ENCODE results near the gene PCDHB4.
"Not testable (repeated sequence)": the region's sequence is repeated elsewhere in the genome, so short reads cannot be mapped to it uniquely, and the experiment has no call there.

Gene PCDHB4

DNA sequence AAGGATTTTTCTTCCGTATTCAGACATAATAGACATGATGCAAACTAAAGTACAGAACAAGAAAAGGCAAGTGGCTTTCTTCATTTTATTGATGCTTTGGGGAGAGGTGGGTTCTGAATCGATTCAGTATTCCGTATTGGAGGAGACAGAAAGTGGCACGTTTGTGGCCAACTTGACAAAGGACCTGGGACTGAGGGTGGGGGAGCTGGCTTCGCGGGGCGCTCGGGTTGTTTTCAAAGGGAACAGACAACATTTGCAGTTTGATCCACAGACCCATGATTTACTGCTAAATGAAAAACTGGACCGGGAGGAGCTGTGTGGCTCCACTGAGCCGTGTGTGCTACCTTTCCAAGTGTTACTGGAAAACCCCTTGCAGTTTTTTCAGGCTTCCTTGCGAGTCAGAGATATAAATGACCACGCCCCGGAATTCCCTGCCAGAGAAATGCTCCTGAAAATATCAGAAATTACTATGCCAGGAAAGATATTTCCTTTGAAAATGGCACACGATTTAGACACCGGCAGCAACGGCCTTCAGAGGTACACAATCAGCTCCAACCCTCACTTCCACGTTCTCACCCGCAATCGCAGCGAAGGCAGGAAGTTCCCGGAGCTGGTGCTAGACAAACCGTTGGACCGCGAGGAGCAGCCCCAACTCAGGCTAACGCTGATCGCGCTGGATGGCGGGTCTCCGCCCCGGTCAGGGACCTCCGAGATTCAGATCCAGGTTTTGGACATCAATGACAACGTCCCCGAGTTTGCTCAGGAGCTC, 28.8 kb downstream of the PCDHB4 start:
- DNase-seq (ENCODE audit: low read depth), result no peak

DNA sequence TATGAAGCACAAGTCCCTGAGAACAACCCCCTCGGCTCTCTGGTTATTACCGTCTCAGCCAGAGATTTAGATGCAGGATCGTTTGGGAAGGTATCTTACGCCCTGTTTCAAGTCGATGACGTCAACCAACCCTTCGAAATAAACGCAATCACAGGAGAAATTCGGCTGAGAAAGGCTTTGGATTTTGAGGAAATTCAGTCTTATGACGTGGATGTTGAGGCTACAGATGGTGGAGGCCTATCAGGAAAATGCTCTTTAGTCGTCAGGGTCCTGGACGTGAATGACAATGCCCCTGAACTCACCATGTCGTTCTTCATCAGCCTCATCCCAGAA, 29.3 kb downstream of the PCDHB4 start:
- no peak for DNase-seq (ENCODE audit: low read depth)

DNA sequence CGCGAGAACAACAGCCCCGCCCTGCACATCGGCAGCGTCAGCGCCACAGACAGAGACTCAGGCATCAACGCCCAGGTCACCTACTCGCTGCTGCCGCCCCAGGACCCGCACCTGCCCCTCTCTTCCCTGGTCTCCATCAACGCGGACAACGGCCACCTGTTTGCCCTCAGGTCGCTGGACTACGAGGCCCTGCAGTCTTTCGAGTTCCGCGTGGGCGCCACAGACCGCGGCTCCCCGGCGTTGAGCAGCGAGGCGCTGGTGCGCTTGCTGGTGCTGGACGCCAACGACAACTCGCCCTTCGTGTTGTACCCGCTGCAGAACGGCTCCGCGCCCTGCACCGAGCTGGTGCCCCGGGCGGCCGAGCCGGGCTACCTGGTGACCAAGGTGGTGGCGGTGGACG, 30.0 kb downstream of the PCDHB4 start:
- DNase-seq (ENCODE audit: low read depth), result not testable (repeated sequence)

DNA sequence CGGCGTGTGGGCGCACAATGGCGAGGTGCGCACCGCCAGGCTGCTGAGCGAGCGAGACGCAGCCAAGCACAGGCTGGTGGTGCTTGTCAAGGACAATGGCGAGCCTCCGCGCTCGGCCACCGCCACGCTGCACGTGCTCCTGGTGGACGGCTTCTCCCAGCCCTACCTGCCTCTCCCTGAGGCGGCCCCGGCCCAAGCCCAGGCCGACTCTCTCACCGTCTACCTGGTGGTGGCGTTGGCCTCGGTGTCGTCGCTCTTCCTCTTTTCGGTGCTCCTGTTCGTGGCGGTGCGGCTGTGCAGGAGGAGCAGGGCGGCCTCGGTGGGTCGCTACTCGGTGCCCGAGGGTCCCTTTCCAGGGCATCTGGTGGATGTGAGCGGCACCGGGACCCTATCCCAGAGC, 30.5 kb downstream of the PCDHB4 start:
- not testable (repeated sequence) for DNase-seq (ENCODE audit: low read depth)

DNA sequence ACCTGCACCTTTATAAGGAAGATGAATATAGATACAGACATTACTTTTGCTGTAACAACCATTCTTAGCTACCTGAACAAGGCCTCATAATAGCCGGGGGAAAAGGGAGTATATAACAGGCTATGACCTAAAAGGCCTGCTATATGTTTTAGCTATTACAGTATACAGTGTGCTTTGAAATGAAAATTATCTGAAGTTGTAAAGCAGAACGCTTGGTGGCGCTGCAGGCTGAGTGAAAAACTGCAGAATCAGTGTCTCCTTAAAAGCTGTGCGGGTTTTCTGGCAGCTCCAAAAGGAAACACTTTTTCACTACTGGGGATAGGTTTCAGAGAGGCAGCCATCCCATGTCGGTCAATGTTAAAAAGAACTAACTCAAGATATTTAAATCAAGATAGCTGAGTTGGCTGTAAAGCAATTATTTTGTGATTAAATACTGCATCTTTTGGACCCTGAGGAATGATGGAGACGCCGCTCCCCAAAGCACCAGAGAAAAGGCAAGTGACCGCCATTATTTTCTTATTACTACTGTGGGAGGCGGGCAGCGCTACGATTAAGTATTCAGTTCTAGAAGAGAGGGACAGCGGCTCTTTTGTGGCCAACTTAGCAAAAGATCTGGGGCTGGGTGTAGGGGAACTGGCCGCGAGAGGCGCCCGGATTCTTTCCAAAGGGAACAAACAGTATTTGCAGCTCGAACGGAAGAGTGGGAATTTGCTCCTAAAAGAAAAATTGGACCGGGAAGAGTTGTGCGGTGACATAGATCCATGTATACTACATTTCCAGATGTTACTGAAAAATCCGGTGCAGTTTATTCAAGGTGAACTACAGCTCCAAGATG, 34.1 kb downstream of the PCDHB4 start:
- DNase-seq (ENCODE audit: low read depth), result no peak

DNA sequence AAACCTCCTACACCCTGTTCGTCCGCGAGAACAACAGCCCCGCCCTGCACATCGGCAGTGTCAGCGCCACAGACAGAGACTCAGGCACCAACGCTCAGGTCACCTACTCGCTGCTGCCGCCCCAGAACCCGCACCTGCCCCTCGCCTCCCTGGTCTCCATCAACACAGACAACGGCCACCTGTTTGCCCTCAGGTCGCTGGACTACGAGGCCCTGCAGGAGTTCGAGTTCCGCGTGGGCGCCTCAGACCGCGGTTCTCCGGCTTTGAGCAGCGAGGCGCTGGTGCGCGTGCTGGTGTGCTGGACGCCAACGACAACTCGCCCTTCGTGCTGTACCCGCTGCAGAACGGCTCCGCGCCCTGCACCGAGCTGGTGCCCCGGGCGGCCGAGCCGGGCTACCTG, 35.7 kb downstream of the PCDHB4 start:
- DNase-seq (ENCODE audit: low read depth), result not testable (repeated sequence)

DNA sequence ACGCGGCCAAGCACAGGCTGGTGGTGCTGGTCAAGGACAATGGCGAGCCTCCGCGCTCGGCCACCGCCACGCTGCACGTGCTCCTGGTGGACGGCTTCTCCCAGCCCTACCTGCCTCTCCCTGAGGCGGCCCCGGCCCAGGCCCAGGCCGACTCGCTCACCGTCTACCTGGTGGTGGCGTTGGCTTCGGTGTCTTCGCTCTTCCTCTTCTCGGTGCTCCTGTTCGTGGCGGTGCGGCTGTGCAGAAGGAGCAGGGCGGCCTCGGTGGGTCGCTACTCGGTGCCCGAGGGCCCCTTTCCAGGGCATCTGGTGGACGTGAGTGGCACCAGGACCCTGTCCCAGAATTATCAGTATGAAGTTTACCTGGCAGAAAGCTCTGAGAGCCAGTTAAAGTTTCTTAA, 36.3 kb downstream of the PCDHB4 start:
- DNase-seq (ENCODE audit: low read depth), result not testable (repeated sequence)

DNA sequence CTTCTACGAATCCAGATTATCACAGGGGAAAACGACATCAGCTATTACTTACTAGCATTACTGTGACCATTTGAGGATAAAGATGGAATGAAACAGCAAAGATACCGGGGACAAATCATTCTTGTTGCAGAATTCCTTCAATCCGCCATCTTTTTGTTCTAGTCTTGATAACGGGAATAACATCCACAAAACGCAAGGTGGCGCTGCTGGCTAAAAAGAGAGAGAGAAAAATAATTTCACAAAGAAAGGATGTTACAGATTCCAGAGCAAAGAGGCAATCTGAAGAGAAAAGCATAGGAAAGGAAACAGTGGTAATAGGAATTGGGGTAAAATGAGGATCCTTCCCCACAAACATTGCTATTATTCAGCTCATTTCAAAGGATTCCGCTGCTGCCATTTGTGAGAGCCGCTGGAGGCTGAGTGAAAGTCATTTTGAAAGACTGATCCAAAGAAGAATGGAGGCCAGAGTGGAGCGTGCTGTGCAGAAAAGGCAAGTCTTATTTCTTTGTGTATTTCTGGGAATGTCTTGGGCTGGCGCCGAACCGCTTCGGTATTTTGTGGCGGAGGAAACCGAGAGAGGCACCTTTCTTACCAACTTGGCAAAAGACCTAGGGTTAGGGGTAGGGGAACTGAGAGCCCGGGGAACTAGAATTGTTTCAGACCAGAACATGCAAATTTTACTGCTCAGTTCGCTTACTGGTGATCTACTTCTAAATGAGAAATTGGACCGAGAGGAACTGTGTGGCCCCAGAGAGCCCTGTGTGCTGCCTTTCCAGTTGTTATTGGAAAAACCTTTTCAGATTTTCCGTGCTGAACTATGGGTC, 51.0 kb downstream of the PCDHB4 start, which contains the start of gene PCDHB7:
Gene PCDHB7 (plus strand): TSS at position 264 of the 824 bp plus-strand sequence. CDS start 192 bp downstream, at position 456.
- no peak for DNase-seq (ENCODE audit: low read depth)

DNA sequence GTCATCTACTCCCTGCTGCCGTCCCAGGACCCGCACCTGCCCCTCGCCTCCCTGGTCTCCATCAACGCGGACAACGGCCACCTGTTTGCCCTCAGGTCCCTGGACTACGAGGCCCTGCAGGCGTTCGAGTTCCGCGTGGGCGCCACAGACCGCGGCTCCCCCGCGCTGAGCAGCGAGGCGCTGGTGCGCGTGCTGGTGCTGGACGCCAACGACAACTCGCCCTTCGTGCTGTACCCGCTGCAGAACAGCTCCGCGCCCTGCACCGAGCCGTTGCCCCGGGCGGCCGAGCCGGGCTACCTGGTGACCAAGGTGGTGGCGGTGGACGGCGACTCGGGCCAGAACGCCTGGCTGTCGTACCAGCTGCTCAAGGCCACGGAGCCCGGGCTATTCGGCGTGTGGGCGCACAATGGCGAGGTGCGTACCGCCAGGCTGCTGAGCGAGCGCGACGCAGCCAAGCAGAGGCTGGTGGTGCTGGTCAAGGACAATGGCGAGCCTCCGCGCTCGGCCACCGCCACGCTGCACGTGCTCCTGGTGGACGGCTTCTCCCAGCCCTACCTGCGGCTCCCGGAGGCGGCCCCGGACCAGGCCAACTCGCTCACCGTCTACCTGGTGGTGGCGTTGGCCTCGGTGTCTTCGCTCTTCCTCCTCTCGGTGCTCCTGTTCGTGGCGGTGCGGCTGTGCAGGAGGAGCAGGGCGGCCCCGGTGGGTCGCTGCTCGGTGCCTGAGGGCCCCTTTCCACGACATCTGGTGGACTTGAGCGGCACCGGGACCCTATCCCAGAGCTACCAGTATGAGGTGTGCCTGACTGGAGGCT, 52.9 kb downstream of the PCDHB4 start:
- not testable (repeated sequence) for DNase-seq (ENCODE audit: low read depth)

Data from activated T-cell treated with anti-CD3 and anti-CD28 coated beads for 24 hours (primary cell).